Liver (tissue), 9 donors: Measurements from ENCODE around the gene MYO18A. TPM values are rescaled to one million over a fixed set of nuclear protein-coding genes. Genes with fewer than 3 reads are reported as not detected.

Experiments
- DNase-seq: peaks from one replicate; pipeline ENCODE4 v3.0.0-alpha.2; 2017; ENCODE audit warnings: low spot score
- H3K27ac ChIP-seq, 2 donors: one replicate each; pipeline ENCODE4 v1.7.0; 2013; ENCODE audit warnings: inconsistent platforms in 2 of 2, low read length in 2 of 2, control low read depth in 1 of 2, low read depth in 1 of 2, mild to moderate bottlenecking in 1 of 2
- H3K27me3 ChIP-seq, 4 donors: one replicate each; pipeline versions ENCODE4 v1.6.1 to v1.7.0; 2013; ENCODE audit warnings: low read length in 3 of 4, inconsistent platforms in 1 of 4, mild to moderate bottlenecking in 1 of 4, moderate library complexity in 1 of 4; ENCODE audit not compliant: control insufficient read depth in 4 of 4, insufficient read depth in 4 of 4
- H3K36me3 ChIP-seq, 4 donors: one replicate each; pipeline versions ENCODE4 v1.6.1 to v1.7.0; 2013; ENCODE audit warnings: low read length in 3 of 4, mild to moderate bottlenecking in 3 of 4, low read depth in 1 of 4, moderate library complexity in 1 of 4; ENCODE audit not compliant: control insufficient read depth in 4 of 4, insufficient read depth in 3 of 4
- H3K4me1 ChIP-seq, 4 donors: one replicate each; pipeline versions ENCODE4 v1.6.1 to v1.7.0; 2013; ENCODE audit warnings: low read length in 3 of 4, mild to moderate bottlenecking in 3 of 4, moderate library complexity in 1 of 4; ENCODE audit not compliant: control insufficient read depth in 4 of 4, insufficient read depth in 4 of 4
- H3K4me3 ChIP-seq, 3 donors: one replicate each; pipeline versions ENCODE4 v1.6.1 to v1.7.0; 2013; ENCODE audit warnings: low read length in 3 of 3, control low read depth in 1 of 3, low read depth in 1 of 3, mild to moderate bottlenecking in 1 of 3
- H3K9ac ChIP-seq, 2 donors: one replicate each; pipeline ENCODE4 v1.7.0; 2013; ENCODE audit warnings: low read length in 2 of 2, mild to moderate bottlenecking in 2 of 2, moderate library complexity in 2 of 2, control low read depth in 1 of 2, low read depth in 1 of 2
- H3K9me3 ChIP-seq, 4 donors: one replicate each; pipeline versions ENCODE4 v1.6.1 to v1.7.0; 2013; ENCODE audit warnings: low read length in 3 of 4; ENCODE audit not compliant: control insufficient read depth in 4 of 4
- EGR1 ChIP-seq, 2 donors: IDR thresholded peaks; 2 replicates each; pipeline ENCODE4 v1.6.1; 2016 to 2018; ENCODE audit warnings: antibody characterized with exemption in 2 of 2, low read depth in 2 of 2
- FOXA1 ChIP-seq: IDR thresholded peaks from 2 replicates; pipeline ENCODE4 v1.6.1; 2016; ENCODE audit warnings: antibody characterized with exemption
- FOXA2 ChIP-seq: IDR thresholded peaks from 2 replicates; pipeline ENCODE4 v1.6.1; 2016; ENCODE audit warnings: antibody characterized with exemption
- GABPA ChIP-seq, 2 donors: IDR thresholded peaks in 1 of 2; conservative IDR thresholded peaks in 1 of 2; 2 replicates each; pipeline ENCODE4 v1.6.1; 2016; ENCODE audit warnings: antibody characterized with exemption in 2 of 2, mild to moderate bottlenecking in 1 of 2, moderate library complexity in 1 of 2
- HNF4A ChIP-seq, 2 donors: conservative IDR thresholded peaks; 2 replicates each; pipeline ENCODE4 v1.6.1; 2016; ENCODE audit warnings: antibody characterized with exemption in 2 of 2, mild to moderate bottlenecking in 2 of 2
- JUND ChIP-seq, 2 donors: IDR thresholded peaks; 2 replicates each; pipeline ENCODE4 v1.6.1; 2016; ENCODE audit warnings: antibody characterized with exemption in 2 of 2
- MAX ChIP-seq: IDR thresholded peaks from 2 replicates; pipeline ENCODE4 v1.6.1; 2016; ENCODE audit warnings: antibody characterized with exemption
- NR2F2 ChIP-seq: IDR thresholded peaks from 2 replicates; pipeline ENCODE4 v1.6.1; 2016; ENCODE audit warnings: antibody characterized with exemption
- RXRA ChIP-seq, 2 donors: IDR thresholded peaks; 2 replicates each; pipeline ENCODE4 v1.6.1; 2017 to 2018; ENCODE audit warnings: antibody characterized with exemption in 2 of 2, mild to moderate bottlenecking in 1 of 2
- SP1 ChIP-seq: IDR thresholded peaks from 2 replicates; pipeline ENCODE4 v1.6.1; 2018; ENCODE audit warnings: antibody characterized with exemption, mild to moderate bottlenecking
- WGBS: extraction: QIAGEN DNeasy Blood & Tissue Kit; methylation state at CpG from one replicate; pipeline ENCODE4 v1.1.7; 2013; 5-methylcytosine and 5-hydroxymethylcytosine counted together
- polyA plus RNA-seq, 2 donors: library from polyadenylated mRNA; stranded (reverse) in 1 of 2; unstranded in 1 of 2; fragments of 200-250 nt in 1 of 2; fragments of >200 nt in 1 of 2; fragmentation: Nextera tagmentation in 1 of 2; extraction: Ambion mirVana in 1 of 2; gene quantifications; one replicate each; pipeline versions ENCODE4 v1.2.1 to v1.2.3, GENCODE V29; 2013 to 2015
- total RNA-seq, 2 donors: library from RNA; depleted of rRNA; stranded (reverse); fragments of >200 nt; gene quantifications; one replicate each; pipeline ENCODE4 v1.2.3, GENCODE V29; 2014
- TF ChIP-seq, protein P1 (sequence below): IDR thresholded peaks from 2 replicates; pipeline ENCODE4 v1.6.1; 2016; ENCODE audit warnings: antibody characterized with exemption
- TF ChIP-seq, protein P2 (sequence below): IDR thresholded peaks from 2 replicates; pipeline ENCODE4 v1.6.1; 2016; ENCODE audit warnings: antibody characterized with exemption
- TF ChIP-seq, protein P3 (sequence below): fragments of 150-350 bp; IDR thresholded peaks from 2 replicates; pipeline ENCODE4 v1.5.1; 2017; ENCODE audit warnings: improper control_type of control experiment, low read depth, low read length; ENCODE audit not compliant: missing input control
- TF ChIP-seq, protein P4 (sequence below): IDR thresholded peaks from 2 replicates; pipeline ENCODE4 v1.6.1; 2016; ENCODE audit warnings: antibody characterized with exemption, mild to moderate bottlenecking
- donor health status: healthy.
- donor health status: healthy.
- donor health status: healthy.
- donor health status: healthy.
- donor health status: healthy.

The MYO18A gene
- total and polyA plus RNA-seq, 4 donors = 26.3 to 81.6 (median 37.3) TPM

- no peak for DNase-seq
These were observed 103.5 kb downstream of the MYO18A start for GRCh38 chr17:29076722-29077121.

DNA sequence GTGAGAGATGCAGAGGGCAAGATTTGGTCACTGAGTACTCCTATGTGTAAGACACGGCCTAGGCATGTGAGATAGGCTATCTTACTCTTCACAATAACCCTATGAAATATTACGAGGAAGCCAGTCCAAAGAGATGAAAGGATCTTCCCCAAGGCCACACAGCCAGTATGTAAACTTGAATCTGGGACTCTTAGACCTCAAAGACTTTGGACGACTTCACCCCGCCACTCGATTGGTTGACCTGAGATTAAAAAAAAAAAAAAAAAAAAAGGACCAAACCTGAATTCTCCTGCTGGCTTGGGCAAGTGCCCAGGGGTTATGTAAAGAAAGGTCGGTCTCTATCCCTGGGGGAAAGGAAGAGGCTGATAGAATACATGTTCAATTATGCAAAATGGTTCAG is 104.1 kb downstream of the MYO18A start:
- no peak for TF ChIP-seq NR2F2
- no peak for TF ChIP-seq MAX
- TF ChIP-seq, protein P1, sequence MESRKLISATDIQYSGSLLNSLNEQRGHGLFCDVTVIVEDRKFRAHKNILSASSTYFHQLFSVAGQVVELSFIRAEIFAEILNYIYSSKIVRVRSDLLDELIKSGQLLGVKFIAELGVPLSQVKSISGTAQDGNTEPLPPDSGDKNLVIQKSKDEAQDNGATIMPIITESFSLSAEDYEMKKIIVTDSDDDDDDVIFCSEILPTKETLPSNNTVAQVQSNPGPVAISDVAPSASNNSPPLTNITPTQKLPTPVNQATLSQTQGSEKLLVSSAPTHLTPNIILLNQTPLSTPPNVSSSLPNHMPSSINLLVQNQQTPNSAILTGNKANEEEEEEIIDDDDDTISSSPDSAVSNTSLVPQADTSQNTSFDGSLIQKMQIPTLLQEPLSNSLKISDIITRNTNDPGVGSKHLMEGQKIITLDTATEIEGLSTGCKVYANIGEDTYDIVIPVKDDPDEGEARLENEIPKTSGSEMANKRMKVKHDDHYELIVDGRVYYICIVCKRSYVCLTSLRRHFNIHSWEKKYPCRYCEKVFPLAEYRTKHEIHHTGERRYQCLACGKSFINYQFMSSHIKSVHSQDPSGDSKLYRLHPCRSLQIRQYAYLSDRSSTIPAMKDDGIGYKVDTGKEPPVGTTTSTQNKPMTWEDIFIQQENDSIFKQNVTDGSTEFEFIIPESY = no peak
- TF ChIP-seq JUND (IDR thresholded peaks at IDR 0.05) = no peak
- TF ChIP-seq, protein P2, sequence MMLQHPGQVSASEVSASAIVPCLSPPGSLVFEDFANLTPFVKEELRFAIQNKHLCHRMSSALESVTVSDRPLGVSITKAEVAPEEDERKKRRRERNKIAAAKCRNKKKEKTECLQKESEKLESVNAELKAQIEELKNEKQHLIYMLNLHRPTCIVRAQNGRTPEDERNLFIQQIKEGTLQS = no peak
- TF ChIP-seq RXRA (IDR thresholded peaks at IDR 0.05) = no peak
- no peak for DNase-seq
- no peak overlapping the region for H3K9ac ChIP-seq
- peaks cover 11 to 33% (median 18%) of the 10 kb centered on the region in 4 donors for H3K36me3 ChIP-seq
- H3K27me3 ChIP-seq = no peaks in the 10 kb centered on the region
- no peaks in the 10 kb centered on the region for H3K9me3 ChIP-seq
- WGBS = 61% methylated on average over 6 of the region's 6 CpGs
- H3K4me3 ChIP-seq = no peak overlapping the region
- no peak overlapping the region for H3K27ac ChIP-seq
- H3K4me1 ChIP-seq = peaks cover 0 to 4% (median 0%) of the 10 kb centered on the region in 4 donors

More at GRCh38 chr17:29076722-29077121, 103.5 kb downstream of the MYO18A start:
- H3K27ac ChIP-seq = no peak overlapping the region
- H3K9me3 ChIP-seq = no peaks in the 10 kb centered on the region
- WGBS = 87% methylated on average over 7 of the region's 7 CpGs
- H3K4me1 ChIP-seq = peaks cover 0 to 4% (median 0%) of the 10 kb centered on the region in 4 donors
- H3K27me3 ChIP-seq = no peaks in the 10 kb centered on the region
- no peak overlapping the region for H3K4me3 ChIP-seq
- peaks cover 14 to 39% (median 22%) of the 10 kb centered on the region in 4 donors for H3K36me3 ChIP-seq
- H3K9ac ChIP-seq = no peak overlapping the region
- TF ChIP-seq, protein P3, sequence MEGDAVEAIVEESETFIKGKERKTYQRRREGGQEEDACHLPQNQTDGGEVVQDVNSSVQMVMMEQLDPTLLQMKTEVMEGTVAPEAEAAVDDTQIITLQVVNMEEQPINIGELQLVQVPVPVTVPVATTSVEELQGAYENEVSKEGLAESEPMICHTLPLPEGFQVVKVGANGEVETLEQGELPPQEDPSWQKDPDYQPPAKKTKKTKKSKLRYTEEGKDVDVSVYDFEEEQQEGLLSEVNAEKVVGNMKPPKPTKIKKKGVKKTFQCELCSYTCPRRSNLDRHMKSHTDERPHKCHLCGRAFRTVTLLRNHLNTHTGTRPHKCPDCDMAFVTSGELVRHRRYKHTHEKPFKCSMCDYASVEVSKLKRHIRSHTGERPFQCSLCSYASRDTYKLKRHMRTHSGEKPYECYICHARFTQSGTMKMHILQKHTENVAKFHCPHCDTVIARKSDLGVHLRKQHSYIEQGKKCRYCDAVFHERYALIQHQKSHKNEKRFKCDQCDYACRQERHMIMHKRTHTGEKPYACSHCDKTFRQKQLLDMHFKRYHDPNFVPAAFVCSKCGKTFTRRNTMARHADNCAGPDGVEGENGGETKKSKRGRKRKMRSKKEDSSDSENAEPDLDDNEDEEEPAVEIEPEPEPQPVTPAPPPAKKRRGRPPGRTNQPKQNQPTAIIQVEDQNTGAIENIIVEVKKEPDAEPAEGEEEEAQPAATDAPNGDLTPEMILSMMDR = no peak
- no peak for TF ChIP-seq SP1

DNA sequence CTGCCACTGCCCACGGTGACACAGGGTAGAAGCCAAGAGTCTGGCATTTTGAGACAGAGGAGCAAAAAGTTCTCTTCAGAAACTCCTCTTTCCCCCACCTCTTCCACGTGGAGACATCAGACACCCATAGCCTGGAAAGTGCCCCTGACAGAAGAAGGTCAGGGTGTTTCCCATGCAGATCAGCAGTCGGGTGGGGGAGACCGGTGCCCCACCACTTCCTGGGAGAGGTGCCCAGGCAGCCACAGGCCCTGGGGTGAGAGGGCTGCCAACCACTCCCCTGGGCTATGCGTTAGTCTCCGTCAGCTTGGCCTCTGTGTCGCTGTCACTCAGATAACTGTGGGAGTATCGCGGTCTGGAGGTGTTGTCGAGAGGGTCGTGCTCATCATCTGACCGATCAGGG is 105.7 kb downstream of the MYO18A start:
- peaks cover 6 to 22% (median 11%) of the 10 kb centered on the region in 4 donors for H3K36me3 ChIP-seq
- no peak for DNase-seq
- H3K9ac ChIP-seq = no peak overlapping the region
- peaks cover 0 to 4% (median 0%) of the 10 kb centered on the region in 4 donors for H3K4me1 ChIP-seq
- 86% methylated on average over 12 of the region's 12 CpGs for WGBS
- H3K27me3 ChIP-seq = no peaks in the 10 kb centered on the region
- H3K9me3 ChIP-seq = no peaks in the 10 kb centered on the region
- no peak overlapping the region for H3K4me3 ChIP-seq
- no peak overlapping the region for H3K27ac ChIP-seq
- TF ChIP-seq HNF4A (conservative IDR thresholded peaks at IDR 0.05) (no peak), FOXA2 (no peak), EGR1 (IDR thresholded peaks at IDR 0.05; ENCODE audit: low read depth in 2 of 2) (no peak), GABPA (IDR thresholded peaks at IDR 0.05 in 1 of 2, conservative IDR thresholded peaks at IDR 0.05 in 1 of 2) (no peak), FOXA1 (no peak)
- TF ChIP-seq, protein P1 = no peak
- TF ChIP-seq, protein P4, sequence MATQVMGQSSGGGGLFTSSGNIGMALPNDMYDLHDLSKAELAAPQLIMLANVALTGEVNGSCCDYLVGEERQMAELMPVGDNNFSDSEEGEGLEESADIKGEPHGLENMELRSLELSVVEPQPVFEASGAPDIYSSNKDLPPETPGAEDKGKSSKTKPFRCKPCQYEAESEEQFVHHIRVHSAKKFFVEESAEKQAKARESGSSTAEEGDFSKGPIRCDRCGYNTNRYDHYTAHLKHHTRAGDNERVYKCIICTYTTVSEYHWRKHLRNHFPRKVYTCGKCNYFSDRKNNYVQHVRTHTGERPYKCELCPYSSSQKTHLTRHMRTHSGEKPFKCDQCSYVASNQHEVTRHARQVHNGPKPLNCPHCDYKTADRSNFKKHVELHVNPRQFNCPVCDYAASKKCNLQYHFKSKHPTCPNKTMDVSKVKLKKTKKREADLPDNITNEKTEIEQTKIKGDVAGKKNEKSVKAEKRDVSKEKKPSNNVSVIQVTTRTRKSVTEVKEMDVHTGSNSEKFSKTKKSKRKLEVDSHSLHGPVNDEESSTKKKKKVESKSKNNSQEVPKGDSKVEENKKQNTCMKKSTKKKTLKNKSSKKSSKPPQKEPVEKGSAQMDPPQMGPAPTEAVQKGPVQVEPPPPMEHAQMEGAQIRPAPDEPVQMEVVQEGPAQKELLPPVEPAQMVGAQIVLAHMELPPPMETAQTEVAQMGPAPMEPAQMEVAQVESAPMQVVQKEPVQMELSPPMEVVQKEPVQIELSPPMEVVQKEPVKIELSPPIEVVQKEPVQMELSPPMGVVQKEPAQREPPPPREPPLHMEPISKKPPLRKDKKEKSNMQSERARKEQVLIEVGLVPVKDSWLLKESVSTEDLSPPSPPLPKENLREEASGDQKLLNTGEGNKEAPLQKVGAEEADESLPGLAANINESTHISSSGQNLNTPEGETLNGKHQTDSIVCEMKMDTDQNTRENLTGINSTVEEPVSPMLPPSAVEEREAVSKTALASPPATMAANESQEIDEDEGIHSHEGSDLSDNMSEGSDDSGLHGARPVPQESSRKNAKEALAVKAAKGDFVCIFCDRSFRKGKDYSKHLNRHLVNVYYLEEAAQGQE = no peak
- TF ChIP-seq, protein P3 = no peak
- TF ChIP-seq, protein P2 = no peak
